ENCODE data around the gene ARHGEF40. TPM values are rescaled to one million over a fixed set of nuclear protein-coding genes. Genes with fewer than 3 reads are reported as not detected.

ARHGEF40 gene
- total and polyA plus RNA-seq, 8 donors = 34.7 to 97.3 (median 80.1) TPM

GRCh38 chr14:21072781-21073339, 2.8 kb downstream of the ARHGEF40 start:
- intact Hi-C loops (cut with DNase I) = no loop called here
- DNase-seq (no peak), ATAC-seq (no peak)
- H3K27ac ChIP-seq = peak overlapping the region; percentile 88 to 89
- H3K36me3 ChIP-seq = peaks cover 0 to 37% of the 10 kb centered on the region in 2 donors
- peaks cover 4 to 21% of the 10 kb centered on the region in 2 donors for H3K27me3 ChIP-seq
- no peak for TF ChIP-seq CTCF (IDR thresholded peaks at IDR 0.05)
- H3K4me3 ChIP-seq = no peak overlapping the region
- peaks cover 17 to 44% of the 10 kb centered on the region in 2 donors for H3K4me1 ChIP-seq
- H3K9me3 ChIP-seq = no peaks in the 10 kb centered on the region

- Histone ChIP-seq H3K27me3 (peaks cover 4 to 13% of the 10 kb centered on the region in 2 donors), H3K36me3 (peaks cover 4 to 47% of the 10 kb centered on the region in 2 donors), H3K4me3 (no peak overlapping the region), H3K9me3 (no peaks in the 10 kb centered on the region), H3K27ac (no peak overlapping the region), H3K4me1 (peaks cover 13 to 37% of the 10 kb centered on the region in 2 donors)
- peak in 1 of 4 donors; percentile 61 for DNase-seq
- intact Hi-C loops (cut with DNase I) = no loop called here
- ATAC-seq = no peak
- TF ChIP-seq CTCF (IDR thresholded peaks at IDR 0.05) = no peak
Observed at GRCh38 chr14:21073921-21074320, 3.8 kb downstream of the ARHGEF40 start.

GRCh38 chr14:21074398-21075272, 4.5 kb downstream of the ARHGEF40 start:
- intact Hi-C loops (cut with DNase I) = no loop called here
- DNase-seq (peak in 1 of 4 donors; percentile 68), ATAC-seq (no peak)
- H3K36me3 ChIP-seq = peaks cover 4 to 54% of the 10 kb centered on the region in 2 donors
- H3K9me3 ChIP-seq = no peaks in the 10 kb centered on the region
- H3K4me3 ChIP-seq = no peak overlapping the region
- H3K4me1 ChIP-seq = peaks cover 7 to 30% of the 10 kb centered on the region in 2 donors
- no peak overlapping the region for H3K27ac ChIP-seq
- TF ChIP-seq CTCF (IDR thresholded peaks at IDR 0.05) = no peak
- H3K27me3 ChIP-seq = peaks cover 0 to 6% of the 10 kb centered on the region in 2 donors

- ATAC-seq (no peak), DNase-seq (no peak)
- Histone ChIP-seq H3K4me1 (peaks cover 5 to 22% of the 10 kb centered on the region in 2 donors), H3K4me3 (no peak overlapping the region), H3K27ac (no peak overlapping the region), H3K27me3 (no peaks in the 10 kb centered on the region), H3K9me3 (no peaks in the 10 kb centered on the region), H3K36me3 (peaks cover 4 to 64% of the 10 kb centered on the region in 2 donors)
- intact Hi-C loops (cut with DNase I) = no loop called here
- TF ChIP-seq CTCF (IDR thresholded peaks at IDR 0.05) = no peak
Observed at GRCh38 chr14:21075719-21076437, 5.8 kb downstream of the ARHGEF40 start.

GRCh38 chr14:21077672-21078071, 7.6 kb downstream of the ARHGEF40 start:
- intact Hi-C loops (cut with DNase I) = no loop called here
- TF ChIP-seq CTCF (IDR thresholded peaks at IDR 0.05) = no peak
- Histone ChIP-seq H3K4me1 (peaks cover 0 to 7% of the 10 kb centered on the region in 2 donors), H3K4me3 (no peak overlapping the region), H3K27ac (no peak overlapping the region), H3K27me3 (no peaks in the 10 kb centered on the region), H3K9me3 (no peaks in the 10 kb centered on the region), H3K36me3 (peaks cover 4 to 82% of the 10 kb centered on the region in 2 donors)
- DNase-seq (no peak), ATAC-seq (no peak)

All from left lung (tissue), 10 donors.